Mesendoderm (in vitro differentiated cells): Measurements from ENCODE around the gene GALE.
"Not testable (repeated sequence)": the region's sequence is repeated elsewhere in the genome, so short reads cannot be mapped to it uniquely, and the experiment has no call there.

ENCODE experiments used
- DNase-seq: peaks from one replicate; pipeline ENCODE4 v3.0.0; 2013
- H2AK5ac ChIP-seq: 2 replicates; pipeline ENCODE4 v1.6.1; 2013; ENCODE audit warnings: low read length, inconsistent platforms
- H2BK120ac ChIP-seq: 2 replicates; pipeline ENCODE4 v1.6.1; 2013; ENCODE audit warnings: low read depth, mild to moderate bottlenecking, low read length, moderate library complexity, mixed read lengths
- H2BK15ac ChIP-seq: replicated peaks from 2 replicates; pipeline ENCODE4 v1.6.1; 2013; ENCODE audit warnings: low read depth, mild to moderate bottlenecking, moderate library complexity
- H2BK5ac ChIP-seq: 2 replicates; pipeline ENCODE4 v1.6.1; 2013; ENCODE audit warnings: low read length, inconsistent platforms
- H3K18ac ChIP-seq: 2 replicates; pipeline ENCODE4 v1.6.1; 2013; ENCODE audit warnings: mild to moderate bottlenecking, low read length, mixed read lengths
- H3K23ac ChIP-seq: one replicate; pipeline ENCODE4 v1.6.1; 2013; ENCODE audit warnings: low read length
- H3K27ac ChIP-seq: 2 replicates; pipeline ENCODE4 v1.5.1; 2013; ENCODE audit warnings: low read depth, mild to moderate bottlenecking, inconsistent platforms, low read length, moderate library complexity
- H3K27me3 ChIP-seq: 2 replicates; pipeline ENCODE4 v1.6.1; 2013; ENCODE audit warnings: low read length, control low read depth, mild to moderate bottlenecking, inconsistent platforms; ENCODE audit not compliant: insufficient read depth, poor library complexity
- H3K36me3 ChIP-seq: 2 replicates; pipeline ENCODE4 v1.6.1; 2013; ENCODE audit warnings: low read length, inconsistent platforms; ENCODE audit not compliant: control insufficient read depth, insufficient read depth
- H3K4ac ChIP-seq: one replicate; pipeline ENCODE4 v1.6.1; 2013; ENCODE audit warnings: low read depth, mild to moderate bottlenecking, low read length, moderate library complexity
- H3K4me1 ChIP-seq: 2 replicates; pipeline ENCODE4 v1.6.1; 2013; ENCODE audit warnings: low read depth, low read length, inconsistent platforms; ENCODE audit not compliant: control insufficient read depth
- H3K4me2 ChIP-seq: 2 replicates; pipeline ENCODE4 v1.6.1; 2013; ENCODE audit warnings: low read length
- H3K4me3 ChIP-seq: 2 replicates; pipeline ENCODE4 v1.5.1; 2013; ENCODE audit warnings: mild to moderate bottlenecking, low read length
- H3K56ac ChIP-seq: one replicate; pipeline ENCODE4 v1.6.1; 2013; ENCODE audit warnings: low read length
- H3K79me1 ChIP-seq: 2 replicates; pipeline ENCODE4 v1.6.1; 2013; ENCODE audit warnings: low read length, inconsistent platforms
- H3K79me2 ChIP-seq: 2 replicates; pipeline ENCODE4 v1.6.1; 2013; ENCODE audit warnings: mild to moderate bottlenecking, low read length; ENCODE audit not compliant: control insufficient read depth, insufficient read depth
- H3K9ac ChIP-seq: 2 replicates; pipeline ENCODE4 v1.6.1; 2013; ENCODE audit warnings: low read length, inconsistent platforms
- H4K5ac ChIP-seq: one replicate; pipeline ENCODE4 v1.6.1; 2013; ENCODE audit warnings: low read length
- H4K8ac ChIP-seq: one replicate; pipeline ENCODE4 v1.6.1; 2013; ENCODE audit warnings: low read depth, mild to moderate bottlenecking, control low read depth, low read length, moderate library complexity
- WGBS: extraction: QIAGEN DNeasy Blood & Tissue Kit; methylation state at CpG from one replicate; pipeline ENCODE4 v1.1.7; 2013; ENCODE audit warnings: low lambda C conversion rate, missing lambda C conversion rate; ENCODE audit not compliant: insufficient coverage; ENCODE audit errors: extremely low coverage; 5-methylcytosine and 5-hydroxymethylcytosine counted together

Gene GALE

GRCh38 chr1:23784846-23785245, 15.7 kb downstream of the GALE start:
- WGBS, result no CpG with 5 or more reads among the region's 4 CpGs
- Histone ChIP-seq H3K36me3 (peaks cover 9% of the 10 kb centered on the region), H3K9ac (no peak overlapping the region)

GRCh38 chr1:23783141-23783540, 17.4 kb downstream of the GALE start:
- not testable (repeated sequence) for H2BK15ac ChIP-seq, H2BK120ac ChIP-seq, H3K23ac ChIP-seq, H3K4me2 ChIP-seq, H3K56ac ChIP-seq, H2AK5ac ChIP-seq, DNase-seq, H3K27ac ChIP-seq, H3K9ac ChIP-seq, H2BK5ac ChIP-seq, H3K36me3 ChIP-seq, H4K8ac ChIP-seq, H4K5ac ChIP-seq, H3K4me1 ChIP-seq, H3K4me3 ChIP-seq, H3K4ac ChIP-seq, H3K18ac ChIP-seq, H3K27me3 ChIP-seq
- no CpG with 5 or more reads among the region's 11 CpGs for WGBS
- Histone ChIP-seq H3K79me1 (peaks cover 12% of the 10 kb centered on the region), H3K79me2 (peaks cover 15% of the 10 kb centered on the region)

More at GRCh38 chr1:23784846-23785245, 15.7 kb downstream of the GALE start:
- H3K27me3 ChIP-seq, result no peaks in the 10 kb centered on the region
- H4K5ac ChIP-seq, result no peak overlapping the region
- H2BK120ac ChIP-seq, result no peak overlapping the region
- H3K4ac ChIP-seq, result no peak overlapping the region
- peaks cover 3% of the 10 kb centered on the region for H3K79me2 ChIP-seq
- H2BK15ac ChIP-seq, result no peak overlapping the region
- H3K79me1 ChIP-seq, result peaks cover 3% of the 10 kb centered on the region
- no peak overlapping the region for H2BK5ac ChIP-seq
- H2AK5ac ChIP-seq, result no peak overlapping the region
- H3K18ac ChIP-seq, result no peak overlapping the region
- H3K4me2 ChIP-seq, result no peak overlapping the region
- no peaks in the 10 kb centered on the region for H3K4me1 ChIP-seq
- no peak overlapping the region for H3K23ac ChIP-seq
- H3K27ac ChIP-seq, result no peak overlapping the region
- H4K8ac ChIP-seq, result no peak overlapping the region
- H3K4me3 ChIP-seq, result no peak overlapping the region
- no peak for DNase-seq
- no peak overlapping the region for H3K56ac ChIP-seq

GRCh38 chr1:23779826-23780371, 20.7 kb downstream of the GALE start:
- Histone ChIP-seq H3K4me3 (no peak overlapping the region), H3K56ac (no peak overlapping the region), H3K23ac (no peak overlapping the region), H3K79me1 (peaks cover 14% of the 10 kb centered on the region), H4K8ac (no peak overlapping the region), H2BK5ac (no peak overlapping the region), H3K27ac (no peak overlapping the region), H3K27me3 (no peaks in the 10 kb centered on the region), H2BK120ac (no peak overlapping the region), H3K4me1 (peaks cover 4% of the 10 kb centered on the region), H3K4me2 (no peak overlapping the region), H3K36me3 (peaks cover under 1% of the 10 kb centered on the region), H3K18ac (no peak overlapping the region), H3K4ac (no peak overlapping the region), H3K9ac (no peak overlapping the region), H3K79me2 (peaks cover 15% of the 10 kb centered on the region), H2BK15ac (no peak overlapping the region), H4K5ac (no peak overlapping the region), H2AK5ac (no peak overlapping the region)
- WGBS, result no CpG with 5 or more reads among the region's 3 CpGs
- no peak for DNase-seq

GRCh38 chr1:23777979-23778814, 22.4 kb downstream of the GALE start, which contains the start of gene PITHD1:
Gene PITHD1 (plus strand): TSS chr1:23778418. CDS start chr1:23778516, 98 bp downstream.
- Histone ChIP-seq H2BK120ac (no peak within 1 kb of the TSS), H3K4me2 (peak within 1 kb of the TSS; percentile 97), H3K79me2 (peaks cover 15% of the 10 kb centered on the region), H2AK5ac (no peak within 1 kb of the TSS), H3K56ac (peak within 1 kb of the TSS; percentile 100), H3K36me3 (no peaks in the 10 kb centered on the region), H4K5ac (no peak within 1 kb of the TSS), H4K8ac (no peak within 1 kb of the TSS), H3K4me1 (peaks cover 4% of the 10 kb centered on the region), H2BK5ac (peak within 1 kb of the TSS; percentile 49), H2BK15ac (no peak within 1 kb of the TSS), H3K4me3 (peak within 1 kb of the TSS; percentile 98), H3K4ac (peak within 1 kb of the TSS; percentile 82), H3K9ac (peak within 1 kb of the TSS; percentile 96), H3K23ac (peak within 1 kb of the TSS; percentile 80), H3K79me1 (peaks cover 14% of the 10 kb centered on the region), H3K27me3 (no peaks in the 10 kb centered on the region), H3K18ac (peak within 1 kb of the TSS; percentile 44), H3K27ac (peak within 1 kb of the TSS; percentile 30)
- peak; percentile 90 for DNase-seq
- WGBS, result no CpG with 5 or more reads among the region's 91 CpGs

GRCh38 chr1:23776217-23776616, 24.3 kb downstream of the GALE start:
- Histone ChIP-seq H3K56ac (no peak overlapping the region), H3K4me1 (peaks cover 4% of the 10 kb centered on the region), H3K4me2 (no peak overlapping the region), H3K9ac (no peak overlapping the region), H4K8ac (no peak overlapping the region), H2BK5ac (no peak overlapping the region), H3K36me3 (no peaks in the 10 kb centered on the region), H3K4ac (no peak overlapping the region), H3K27ac (no peak overlapping the region), H3K23ac (no peak overlapping the region), H3K4me3 (no peak overlapping the region), H2AK5ac (no peak overlapping the region), H3K79me2 (peaks cover 15% of the 10 kb centered on the region), H4K5ac (no peak overlapping the region), H2BK120ac (no peak overlapping the region), H3K27me3 (no peaks in the 10 kb centered on the region), H3K18ac (no peak overlapping the region), H2BK15ac (no peak overlapping the region), H3K79me1 (peaks cover 12% of the 10 kb centered on the region)
- WGBS, result no CpG with 5 or more reads among the region's 2 CpGs
- no peak for DNase-seq
